GM23248 (cell line): ENCODE data around the gene SYT13.

Experiments used
- EZH2 ChIP-seq: fragments of 200-600 bp; sonication (generic); IDR thresholded peaks from 2 replicates; pipeline ENCODE4 v1.6.1; 2018; ENCODE audit warnings: antibody characterized with exemption, mild to moderate bottlenecking; ENCODE audit not compliant: insufficient read depth, poor library complexity, severe bottlenecking
- EZH2phosphoT487 ChIP-seq: fragments of 200-600 bp; sonication (generic); IDR thresholded peaks from 2 replicates; pipeline ENCODE4 v1.6.1; 2018; ENCODE audit warnings: antibody characterized with exemption, moderate library complexity, mild to moderate bottlenecking, low read depth; ENCODE audit not compliant: insufficient read depth

DNA sequence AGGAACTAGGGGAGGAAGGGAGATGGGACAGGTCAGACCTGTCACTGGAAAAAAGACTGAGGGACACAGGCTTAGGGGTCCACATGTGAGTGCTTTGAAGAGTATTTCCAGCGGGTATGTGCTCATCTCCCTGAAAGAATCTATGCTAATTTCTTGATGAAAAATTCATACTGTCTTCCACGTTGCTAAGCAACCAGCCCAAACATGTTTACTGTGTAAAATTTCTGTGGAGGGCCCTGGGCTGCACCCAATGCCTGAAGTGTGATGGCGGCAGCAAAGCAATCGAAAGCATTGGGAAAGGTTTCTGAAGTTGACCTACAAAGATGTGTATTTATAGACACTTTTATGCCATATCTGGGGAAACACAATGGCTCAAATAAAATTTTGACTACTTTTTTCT lies 7.4 kb downstream of the SYT13 start:
- no peak for TF ChIP-seq EZH2
- TF ChIP-seq EZH2phosphoT487 = no peak
